Mammary epithelial cell (primary cell): ENCODE results near the gene SLC6A19.

Source experiments
- EZH2 ChIP-seq: IDR thresholded peaks from 2 replicates; pipeline ENCODE4 v1.6.1; 2012; ENCODE audit warnings: low read length, inconsistent platforms, borderline replicate concordance
- TF ChIP-seq, protein P1 (sequence below), 2 donors: IDR thresholded peaks in 1 of 2; conservative IDR thresholded peaks in 1 of 2; 2 replicates each; pipeline ENCODE4 v1.5.1; 2011 to 2012; ENCODE audit warnings: inconsistent platforms in 2 of 2, low read length in 2 of 2, mild to moderate bottlenecking in 2 of 2, control low read depth in 1 of 2, low read depth in 1 of 2; ENCODE audit not compliant: insufficient read depth in 1 of 2; ENCODE audit errors: extremely low read depth in 1 of 2

DNA sequence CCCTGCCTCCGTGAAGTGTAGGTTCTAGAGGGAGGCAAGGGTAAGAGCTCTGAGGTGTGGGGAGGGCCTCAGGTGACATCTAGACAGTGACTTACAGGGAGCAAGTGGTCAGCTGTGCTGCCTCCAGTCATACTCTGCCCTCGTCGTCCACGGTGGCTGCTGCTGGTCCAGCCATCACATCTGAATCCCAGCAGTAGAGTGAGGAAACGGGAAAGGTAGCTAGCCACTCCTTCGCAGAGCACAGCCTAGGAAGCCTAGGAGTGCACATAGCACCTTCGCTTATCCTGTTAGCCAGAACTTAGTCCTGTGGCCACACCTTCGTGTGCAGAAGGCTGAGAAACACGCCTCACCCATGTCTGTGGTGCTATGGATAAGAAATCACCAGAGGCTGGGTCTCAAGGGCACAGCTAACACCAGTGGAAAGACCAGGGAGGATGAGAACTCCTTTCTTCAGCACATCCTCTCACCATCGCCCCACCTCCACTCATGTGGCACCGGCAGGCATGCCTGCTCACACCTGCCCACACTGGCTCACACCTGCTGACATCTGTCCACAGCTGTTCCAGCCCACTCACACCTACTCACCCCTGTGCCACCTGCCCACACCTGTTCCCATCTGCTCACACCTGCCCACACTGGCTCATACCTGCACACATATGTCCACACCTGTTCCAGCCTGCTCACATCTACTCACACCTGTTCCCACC, 44.5 kb upstream of the SLC6A19 start:
- TF ChIP-seq, protein P1, sequence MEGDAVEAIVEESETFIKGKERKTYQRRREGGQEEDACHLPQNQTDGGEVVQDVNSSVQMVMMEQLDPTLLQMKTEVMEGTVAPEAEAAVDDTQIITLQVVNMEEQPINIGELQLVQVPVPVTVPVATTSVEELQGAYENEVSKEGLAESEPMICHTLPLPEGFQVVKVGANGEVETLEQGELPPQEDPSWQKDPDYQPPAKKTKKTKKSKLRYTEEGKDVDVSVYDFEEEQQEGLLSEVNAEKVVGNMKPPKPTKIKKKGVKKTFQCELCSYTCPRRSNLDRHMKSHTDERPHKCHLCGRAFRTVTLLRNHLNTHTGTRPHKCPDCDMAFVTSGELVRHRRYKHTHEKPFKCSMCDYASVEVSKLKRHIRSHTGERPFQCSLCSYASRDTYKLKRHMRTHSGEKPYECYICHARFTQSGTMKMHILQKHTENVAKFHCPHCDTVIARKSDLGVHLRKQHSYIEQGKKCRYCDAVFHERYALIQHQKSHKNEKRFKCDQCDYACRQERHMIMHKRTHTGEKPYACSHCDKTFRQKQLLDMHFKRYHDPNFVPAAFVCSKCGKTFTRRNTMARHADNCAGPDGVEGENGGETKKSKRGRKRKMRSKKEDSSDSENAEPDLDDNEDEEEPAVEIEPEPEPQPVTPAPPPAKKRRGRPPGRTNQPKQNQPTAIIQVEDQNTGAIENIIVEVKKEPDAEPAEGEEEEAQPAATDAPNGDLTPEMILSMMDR (conservative IDR thresholded peaks at IDR 0.05 in 1 of 2, IDR thresholded peaks at IDR 0.05 in 1 of 2; ENCODE audit: extremely low read depth in 1 of 2, insufficient read depth in 1 of 2, low read depth in 1 of 2, low read length in 2 of 2): no peak
- TF ChIP-seq EZH2: no peak
